ENCODE data around the gene RIBC1.

Gene RIBC1

GRCh38 chrX:53474707-53475106 is 52.0 kb downstream of the RIBC1 start:
- no peak for TF ChIP-seq CTCF (IDR thresholded peaks at IDR 0.05; ENCODE audit: extremely low read depth, missing control alignments)
- DNase-seq (ENCODE audit: low spot score) = no peak

GRCh38 chrX:53476371-53476770 is 53.7 kb downstream of the RIBC1 start:
- TF ChIP-seq CTCF (IDR thresholded peaks at IDR 0.05; ENCODE audit: extremely low read depth, missing control alignments) = no peak
- no peak for DNase-seq (ENCODE audit: low spot score)

- no peak for TF ChIP-seq CTCF (IDR thresholded peaks at IDR 0.05; ENCODE audit: extremely low read depth, missing control alignments)
- no peak for DNase-seq (ENCODE audit: low spot score)
These were observed 56.6 kb downstream of the RIBC1 start for GRCh38 chrX:53479301-53479700.

Measured in GM20000 (cell line).